GM19452 (cell line): Measurements from ENCODE around the gene IL23A.

ENCODE experiments used
- ATAC-seq: cut with Tn5 transposase; IDR thresholded peaks from one replicate; pipeline ENCODE4 v1.9.1; 2021; ENCODE audit not compliant: unreplicated experiment

The IL23A gene

GRCh38 chr12:56359851-56360767 is 21.4 kb downstream of the IL23A start, which contains the start of gene STAT2:
TSS of gene STAT2 (minus strand) at chr12:56360107. CDS start at chr12:56356571, 3,536 bp downstream.
- peak; percentile 95 for ATAC-seq

- ATAC-seq: no peak
Measured at GRCh38 chr12:56361487-56362129, 22.9 kb downstream of the IL23A start.

GRCh38 chr12:56362130-56363059 is 23.7 kb downstream of the IL23A start, which contains the start of gene APOF:
TSS of gene APOF (minus strand) at chr12:56362857. CDS start at chr12:56362745, 112 bp downstream.
- no peak for ATAC-seq

- ATAC-seq: no peak
Measured at GRCh38 chr12:56366948-56367347, 28.3 kb downstream of the IL23A start.

GRCh38 chr12:56373515-56373914 is 34.8 kb downstream of the IL23A start:
- ATAC-seq: no peak

GRCh38 chr12:56374726-56375597 is 36.3 kb downstream of the IL23A start:
- ATAC-seq: peak; percentile 25

- ATAC-seq: peak; percentile 78
Measured at GRCh38 chr12:56375598-56376434, 37.1 kb downstream of the IL23A start.

- no peak for ATAC-seq
Measured at GRCh38 chr12:56377310-56377988, 38.8 kb downstream of the IL23A start.

- no peak for ATAC-seq
Measured at GRCh38 chr12:56377989-56378316, 39.3 kb downstream of the IL23A start.

- no peak for ATAC-seq
Measured at GRCh38 chr12:56382611-56383010, 43.9 kb downstream of the IL23A start.

GRCh38 chr12:56385873-56386272 is 47.2 kb downstream of the IL23A start:
- no peak for ATAC-seq

GRCh38 chr12:56387152-56387736 is 48.6 kb downstream of the IL23A start:
- no peak for ATAC-seq

- ATAC-seq: no peak
Measured at GRCh38 chr12:56389412-56389811, 50.7 kb downstream of the IL23A start.
